NCI-H748 (cell line): Measurements from ENCODE around the gene MFSD2B.
"Not testable (repeated sequence)": the region's sequence is repeated elsewhere in the genome, so short reads cannot be mapped to it uniquely, and the experiment has no call there.

Experiments used
- DNase-seq: peaks from one replicate; lab custom pipeline; 2025; ENCODE audit not compliant: unreplicated experiment; lab: John Stamatoyannopoulos, UW

MFSD2B gene

GRCh38 chr2:24019729-24020128 lies 9.8 kb downstream of the MFSD2B start:
- DNase-seq, result no peak

- DNase-seq, result no peak
Measured at GRCh38 chr2:24020244-24020643, 10.4 kb downstream of the MFSD2B start.

DNA sequence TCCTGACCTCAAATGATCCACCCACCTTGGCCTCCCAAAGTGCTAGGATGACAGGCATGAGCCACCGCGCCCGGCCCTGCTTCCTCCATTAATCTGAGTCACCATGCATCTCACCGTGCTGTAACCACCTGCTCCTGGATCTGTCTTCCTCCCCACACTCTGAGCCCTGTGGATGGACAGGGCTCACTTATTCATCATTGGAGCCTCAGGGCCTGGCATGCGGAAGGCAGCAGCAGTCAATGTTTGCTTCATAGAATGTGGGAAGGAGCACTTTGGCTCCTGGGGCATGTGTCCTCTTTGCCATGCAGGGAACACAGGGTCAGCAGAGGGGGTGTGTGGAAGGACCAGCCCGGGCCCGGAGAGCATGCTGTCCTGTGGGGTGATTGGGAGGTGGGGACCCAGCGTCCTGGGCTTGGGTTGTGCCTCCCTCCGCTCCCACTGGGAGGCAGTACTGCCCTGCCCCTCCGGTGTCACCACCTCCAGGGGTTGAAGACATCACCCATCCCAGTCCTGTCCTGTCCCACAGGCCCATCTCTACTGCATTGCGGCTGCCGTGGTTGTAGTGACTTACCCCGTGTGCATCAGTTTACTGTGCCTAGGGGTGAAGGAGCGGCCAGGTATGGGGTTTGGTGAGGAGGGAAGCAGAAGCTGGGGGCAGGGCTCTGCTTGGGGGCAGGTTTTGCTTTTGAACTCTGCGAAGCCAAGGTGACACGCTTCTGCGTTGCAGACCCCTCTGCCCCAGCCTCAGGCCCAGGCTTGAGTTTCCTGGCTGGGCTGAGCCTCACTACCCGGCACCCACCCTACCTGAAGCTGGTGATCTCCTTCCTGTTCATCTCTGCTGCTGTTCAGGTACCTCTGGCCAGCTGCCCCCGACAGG lies 11.5 kb downstream of the MFSD2B start:
- DNase-seq, result no peak

DNA sequence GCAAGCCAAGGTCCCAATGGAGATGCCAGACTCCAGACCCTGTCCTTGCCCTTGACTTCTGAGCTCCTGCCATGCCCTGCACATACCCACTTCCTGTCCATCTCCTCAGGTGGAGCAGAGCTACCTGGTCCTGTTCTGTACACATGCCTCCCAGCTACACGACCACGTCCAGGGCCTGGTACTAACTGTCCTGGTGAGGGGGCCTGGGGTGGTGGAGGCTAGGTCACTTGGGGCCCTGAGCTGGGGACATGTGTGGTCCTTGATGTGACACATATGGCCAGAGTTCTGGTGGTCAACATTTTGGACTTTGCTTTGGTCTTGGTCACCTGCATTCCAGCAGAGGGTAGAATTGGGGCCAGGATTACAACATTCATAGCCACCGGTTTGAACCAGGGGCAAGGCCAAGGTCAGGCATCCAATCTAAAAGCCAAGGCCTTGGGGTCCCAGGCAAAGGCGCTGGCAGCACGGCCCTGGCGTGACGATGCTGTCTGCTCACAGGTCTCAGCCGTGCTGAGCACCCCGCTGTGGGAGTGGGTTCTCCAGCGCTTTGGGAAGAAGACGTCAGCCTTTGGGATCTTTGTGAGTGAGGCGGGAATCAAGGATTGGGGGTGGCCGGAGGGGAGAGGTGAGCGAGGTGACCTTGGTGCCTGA lies 12.6 kb downstream of the MFSD2B start:
- no peak for DNase-seq

DNA sequence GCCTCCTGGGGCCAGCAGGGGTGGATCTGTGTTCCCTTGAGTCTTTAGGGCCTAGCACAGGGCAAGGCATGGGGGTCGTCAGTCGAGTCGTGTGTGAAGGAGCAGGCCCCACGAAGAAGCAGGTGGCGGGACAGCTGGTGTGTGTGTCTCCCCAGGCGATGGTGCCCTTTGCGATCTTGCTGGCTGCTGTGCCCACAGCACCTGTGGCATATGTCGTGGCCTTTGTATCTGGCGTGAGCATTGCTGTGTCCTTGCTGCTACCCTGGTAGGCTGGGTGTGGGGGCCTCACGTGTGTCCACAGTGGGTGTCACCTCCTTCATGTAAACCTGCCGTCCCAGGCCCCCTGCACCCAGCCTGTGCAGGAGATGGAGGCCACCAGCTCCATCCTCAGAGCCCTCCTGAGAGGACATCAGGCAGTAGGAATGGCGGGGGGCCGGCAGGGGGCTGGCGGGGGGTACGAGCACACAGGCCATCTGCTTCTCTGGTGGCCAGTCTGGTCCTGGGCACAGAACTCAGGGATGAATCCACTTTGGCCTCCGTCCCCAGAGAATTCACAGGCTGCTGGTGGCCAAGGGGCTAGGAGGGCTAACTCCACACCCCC lies 13.2 kb downstream of the MFSD2B start:
- DNase-seq, result no peak

GRCh38 chr2:24024018-24024417 lies 14.1 kb downstream of the MFSD2B start:
- DNase-seq, result no peak

DNA sequence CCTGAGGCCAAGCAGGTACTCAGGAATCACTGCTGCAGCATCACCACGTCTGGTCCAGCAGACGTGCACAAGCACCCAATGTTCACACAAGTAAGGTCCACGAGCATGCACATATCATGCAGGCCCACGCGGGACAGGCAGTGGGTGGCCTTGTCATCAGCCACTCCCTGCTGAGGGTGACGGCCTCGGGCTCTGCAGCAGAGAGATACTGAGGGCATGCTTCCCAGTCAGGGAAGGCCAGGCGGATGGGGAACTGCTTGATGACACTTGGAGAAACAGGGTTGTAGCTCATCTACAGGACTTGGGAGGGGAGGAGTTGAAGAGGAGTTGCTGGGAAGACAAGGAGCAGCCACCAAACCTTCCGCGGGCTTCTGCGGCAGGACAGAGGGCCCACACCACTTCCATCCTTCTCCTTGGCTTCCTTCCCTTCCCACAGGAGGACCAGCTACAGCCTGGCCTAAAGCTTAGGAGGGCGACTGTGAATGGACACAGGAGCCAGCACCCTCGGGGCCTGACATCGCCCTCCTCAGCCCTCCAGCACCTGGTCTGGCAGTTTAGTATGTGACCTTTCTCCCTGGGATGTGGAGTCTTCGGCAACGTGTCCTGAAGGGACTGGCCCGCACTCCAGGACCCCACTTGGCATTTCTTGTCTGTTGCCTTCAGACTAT lies 15.2 kb downstream of the MFSD2B start:
- DNase-seq, result no peak

DNA sequence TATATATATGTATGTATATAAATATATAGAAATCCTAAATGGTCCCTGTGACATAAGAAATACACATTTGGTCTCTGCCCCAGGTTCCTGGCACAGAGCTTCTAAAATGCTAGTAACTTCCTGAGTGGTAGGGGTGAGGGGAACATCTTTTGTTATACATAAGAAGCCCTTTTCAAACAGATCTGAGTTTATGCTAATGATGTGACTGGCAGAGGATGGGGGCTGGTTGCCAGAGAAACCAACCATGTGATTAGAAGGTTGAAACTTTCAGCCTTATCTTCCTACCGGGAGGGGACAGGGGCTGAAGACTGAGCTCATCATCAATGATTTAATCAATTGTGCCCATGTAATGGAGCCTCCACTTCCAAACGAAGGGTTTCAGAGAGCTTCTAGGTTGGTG lies 16.3 kb downstream of the MFSD2B start:
- no peak for DNase-seq

GRCh38 chr2:24038786-24039499 lies 29.1 kb downstream of the MFSD2B start:
- DNase-seq, result no peak

DNA sequence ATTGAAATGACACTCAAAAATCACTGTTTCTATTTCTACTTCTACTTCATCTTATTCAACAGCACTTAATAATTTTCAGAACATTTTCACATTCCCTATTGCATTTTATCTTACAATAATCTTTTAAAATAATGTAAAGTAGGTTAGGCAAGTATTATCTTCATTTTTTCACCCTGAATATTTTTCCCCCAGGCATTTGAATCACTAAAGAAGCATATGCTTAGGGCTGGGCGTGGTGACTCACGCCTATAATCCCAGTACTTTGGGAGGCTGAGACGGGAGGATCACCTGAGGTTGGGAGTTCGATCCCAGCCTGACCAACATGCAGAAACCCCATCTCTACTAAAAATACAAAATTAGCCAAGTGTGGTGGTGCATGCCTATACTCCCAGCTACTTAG lies 30.6 kb downstream of the MFSD2B start:
- no peak for DNase-seq

GRCh38 chr2:24043133-24043532 lies 33.2 kb downstream of the MFSD2B start:
- not testable (repeated sequence) for DNase-seq

- DNase-seq, result no peak
Measured at GRCh38 chr2:24045511-24046508, 35.9 kb downstream of the MFSD2B start.

GRCh38 chr2:24046599-24046929 lies 36.7 kb downstream of the MFSD2B start:
- no peak for DNase-seq

DNA sequence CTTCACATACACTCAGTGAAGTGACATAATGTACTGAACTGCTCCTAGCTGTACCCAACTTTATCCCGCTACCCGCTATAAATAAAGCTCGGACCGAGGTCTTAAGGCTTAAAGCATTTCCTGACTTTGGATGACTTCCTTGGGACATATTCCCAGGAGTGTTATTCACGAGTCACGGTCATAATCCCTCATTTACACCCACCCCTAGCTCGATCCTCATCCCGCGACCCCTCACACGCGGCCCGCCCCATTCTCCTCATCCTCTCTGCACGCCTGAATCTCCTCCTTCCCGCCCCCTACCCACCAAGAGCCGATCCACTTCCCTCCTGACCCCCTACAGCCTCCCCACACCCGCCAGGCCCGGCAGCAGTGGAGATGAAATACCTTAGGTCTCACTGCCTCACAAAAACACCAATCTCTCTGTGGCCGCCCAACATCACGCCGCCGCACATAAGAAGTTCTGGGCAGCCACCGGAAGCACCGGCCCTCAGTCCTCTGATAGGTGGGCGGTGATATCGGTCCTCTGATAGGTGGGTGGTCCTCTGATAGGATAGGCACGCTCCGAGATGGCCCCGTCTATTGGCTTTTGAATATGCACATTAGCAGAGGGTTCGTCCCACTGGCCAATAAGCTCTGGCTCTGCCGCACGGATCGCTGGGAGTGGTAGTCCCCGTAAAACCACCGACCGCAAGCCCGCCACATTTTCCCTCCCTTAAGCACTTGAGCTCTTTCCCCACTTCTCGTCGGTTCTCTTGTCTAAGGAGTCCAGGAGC lies 37.2 kb downstream of the MFSD2B start, which contains the start of gene WDCP:
WDCP (minus strand) TSS at position 462 of the 773 bp plus-strand sequence. CDS start 7,897 bp downstream, outside the sequence.
- peak; percentile 99 for DNase-seq

GRCh38 chr2:24047703-24048033 lies 37.8 kb downstream of the MFSD2B start:
- DNase-seq, result no peak

DNA sequence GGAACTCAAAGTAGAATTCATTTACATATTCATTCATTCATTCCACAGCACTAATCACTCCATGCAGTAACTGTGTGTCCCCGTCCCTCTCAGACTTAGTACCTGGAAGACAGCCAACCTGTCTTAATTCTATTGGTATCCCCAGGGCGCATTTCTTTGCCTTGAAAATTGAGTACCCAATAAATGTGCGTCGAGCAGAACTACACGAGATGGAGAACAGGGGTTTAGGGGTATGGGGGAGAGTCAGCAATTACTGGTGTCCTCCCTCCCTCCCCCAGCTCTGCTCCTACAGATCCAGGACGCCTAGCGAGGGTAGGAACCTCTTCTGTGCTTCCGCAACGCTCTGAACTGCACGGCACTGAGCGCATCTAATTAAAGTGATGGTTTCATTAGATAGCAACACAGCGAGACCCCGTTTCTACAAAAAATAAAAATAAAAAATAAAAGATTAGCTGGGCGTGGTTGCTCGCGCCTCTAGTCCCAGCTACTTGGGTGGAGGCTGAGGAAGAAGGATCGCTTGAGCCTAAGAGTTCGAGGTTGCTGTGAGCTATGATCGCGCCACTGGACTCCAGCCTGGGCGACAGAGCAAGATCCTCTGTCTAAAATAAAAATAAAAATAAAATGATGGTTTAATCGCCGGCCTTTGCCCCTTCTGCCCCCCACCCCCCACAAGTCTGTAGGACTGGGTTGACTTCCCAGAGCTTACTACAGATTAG lies 39.0 kb downstream of the MFSD2B start:
- DNase-seq, result peak; percentile 75

GRCh38 chr2:24049485-24050021 lies 39.7 kb downstream of the MFSD2B start, which contains the start of gene FKBP1B:
FKBP1B (plus strand) TSS chr2:24049741; CDS start chr2:24049850, 109 bp downstream.
- peak; percentile 93 for DNase-seq
